ENCODE data around the gene MYD88.

- TF ChIP-seq EZH2phosphoT487 (conservative IDR thresholded peaks at IDR 0.05; ENCODE audit: low read length) (no peak), CTCF (IDR thresholded peaks at IDR 0.05; ENCODE audit: insufficient read depth, low read length, poor library complexity, severe bottlenecking) (no peak)
These were observed 20.0 kb downstream of the MYD88 start for GRCh38 chr3:38158472-38158871.
